Measurements from ENCODE around the gene SMCO2. TPM values are rescaled to one million over a fixed set of nuclear protein-coding genes. Genes with fewer than 3 reads are reported as not detected.

SMCO2 gene
- total and polyA plus RNA-seq, 2 of the 4 experiments (the other 2 are of a cell fraction): 0.19 TPM; not detected in 1

GRCh38 chr12:27515671-27516070 lies 69.1 kb downstream of the SMCO2 start:
- Histone ChIP-seq H3K9ac (ENCODE audit: low read depth, low read length) (no peak overlapping the region), H2BK5ac (ENCODE audit: low read depth, low read length, poor library complexity, severe bottlenecking) (no peak overlapping the region), H4K5ac (ENCODE audit: low read depth, low read length) (no peak overlapping the region), H3K4me1 (ENCODE audit: control insufficient read depth, insufficient read depth, low read length) (peaks cover 3% of the 10 kb centered on the region), H3K4me3 (ENCODE audit: insufficient read depth, low read depth, low read length) (no peak overlapping the region), H2AK9ac (replicated peaks; ENCODE audit: low read depth, low read length, poor library complexity) (no peak overlapping the region), H4K91ac (ENCODE audit: insufficient read depth, low read depth, low read length) (no peak overlapping the region), H4K8ac (ENCODE audit: low read depth in 2 of 2, low read length in 2 of 2) (no peak overlapping the region), H2AK5ac (ENCODE audit: low read depth, low read length) (no peak overlapping the region), H3K23ac (ENCODE audit: low read depth, low read length) (no peak overlapping the region), H3K14ac (replicated peaks; ENCODE audit: low read depth, low read length) (no peak overlapping the region), H3K79me1 (ENCODE audit: low read depth in 1 of 2, low read length in 2 of 2) (no peaks in the 10 kb centered on the region), H3K9me3 (ENCODE audit: control insufficient read depth, insufficient read depth, low read length) (no peaks in the 10 kb centered on the region), H3K18ac (ENCODE audit: low read depth, low read length) (no peak overlapping the region), H2BK120ac (ENCODE audit: low read depth, low read length) (no peak overlapping the region), H2BK20ac (ENCODE audit: low read depth, low read length) (no peak overlapping the region), H4K20me1 (ENCODE audit: insufficient read depth, low read length) (no peaks in the 10 kb centered on the region), H3K27me3 (ENCODE audit: control insufficient read depth, insufficient read depth, low read length) (no peaks in the 10 kb centered on the region), H2BK15ac (ENCODE audit: low read depth, low read length) (no peak overlapping the region; the same call in 2 of the 3 replicates), H3K4ac (ENCODE audit: low read depth, low read length) (no peak overlapping the region), H3K27ac (ENCODE audit: insufficient read depth, low read length) (no peak overlapping the region), H3K9me1 (ENCODE audit: insufficient read depth, low read length) (0 out of 2 replicates have a peak, but pooled peaks cover 2% of the 10 kb centered on the region), H3K4me2 (ENCODE audit: low read depth, low read length) (no peak overlapping the region), H3K36me3 (ENCODE audit: control insufficient read depth, insufficient read depth, low read length) (no peaks in the 10 kb centered on the region), H2AFZ (replicated peaks; ENCODE audit: low read length, poor library complexity) (no peak overlapping the region), H3K56ac (ENCODE audit: extremely low read depth, insufficient read depth, low read length) (no peak overlapping the region)
- no TSS peak for BruUV-seq (replicated peaks)
- dilution Hi-C loops (cut with HindIII; ENCODE audit: low sequenced_read_pairs, unreplicated experiment): no loop called here
- ATAC-seq (ENCODE audit: low read depth) (no peak), DNase-seq (no peak)
- in situ Hi-C loops (cut with MboI; ENCODE audit: low sequenced_read_pairs): loop anchor here (5.0 kb wide), 1 partner anchor 73 kb away; no protein-coding TSS in a partner anchor
- TF ChIP-seq CEBPB (IDR thresholded peaks at IDR 0.05; ENCODE audit: low read depth, low read length) (no peak), MXI1 (IDR thresholded peaks at IDR 0.05; ENCODE audit: borderline replicate concordance, low read depth, low read length) (no peak), RCOR1 (IDR thresholded peaks at IDR 0.05; ENCODE audit: insufficient replicate concordance, low read length) (no peak), MAFK (IDR thresholded peaks at IDR 0.05; ENCODE audit: low read depth, low read length) (no peak), POLR2A (IDR thresholded peaks at IDR 0.05; ENCODE audit: low read depth, low read length) (no peak), NFE2L2 (IDR thresholded peaks at IDR 0.05; ENCODE audit: low read depth, low read length) (no peak), RAD21 (IDR thresholded peaks at IDR 0.05; ENCODE audit: low read length) (no peak)
- intact Hi-C loops (cut with micrococcal nuclease): no loop called here
- WGBS, 2 experiments (ENCODE audit: extremely low coverage in 2 of 2, insufficient read length in 1 of 2): no CpG with 5 or more reads among the region's 9 CpGs
- ChIA-PET CTCF (interaction anchor here (0.7 kb wide), 1 partner anchor 121 kb away, joined by 4 read pairs; no protein-coding TSS in a partner anchor), POLR2A (ENCODE audit: unreplicated experiment) (no interaction called here)
